GM12878 (cell line): ENCODE data around the gene XPNPEP3. TPM values are rescaled to one million over a fixed set of nuclear protein-coding genes. Genes with fewer than 3 reads are reported as not detected.

Source experiments
- BHLHE40 ChIP-seq, 2 experiments: fragments of 450-650 bp in 1 of 2; IDR thresholded peaks; 2 replicates each; pipeline ENCODE4 v1.6.1; 2011 to 2017; ENCODE audit warnings: low read depth in 2 of 2, borderline replicate concordance in 1 of 2, improper control_type of control experiment in 1 of 2, low read length in 1 of 2, mild to moderate bottlenecking in 1 of 2
- BMI1 ChIP-seq: fragments of 450-650 bp; IDR thresholded peaks from 2 replicates; pipeline ENCODE4 v1.6.1; 2016; ENCODE audit warnings: mild to moderate bottlenecking, moderate library complexity, borderline replicate concordance
- CUX1 ChIP-seq: IDR thresholded peaks from 2 replicates; pipeline ENCODE4 v1.6.1; 2012; ENCODE audit warnings: improper control_type of control experiment, low read depth, low read length; ENCODE audit not compliant: insufficient replicate concordance
- GABPA ChIP-seq: IDR thresholded peaks from 2 replicates; pipeline ENCODE4 v1.6.1; 2014; ENCODE audit warnings: antibody characterized with exemption, low read depth, mild to moderate bottlenecking, inconsistent platforms
- HSF1 ChIP-seq: fragments of 150-350 bp; IDR thresholded peaks from 2 replicates; pipeline ENCODE4 v1.6.1; 2014; ENCODE audit warnings: mild to moderate bottlenecking, low read depth, low read length
- KLF5 ChIP-seq: fragments of 450-650 bp; IDR thresholded peaks from 2 replicates; pipeline ENCODE4 v1.6.1; 2014; ENCODE audit warnings: mild to moderate bottlenecking; ENCODE audit not compliant: partially characterized antibody
- MTA3 ChIP-seq: IDR thresholded peaks from 2 replicates; pipeline ENCODE4 v1.6.1; 2012; ENCODE audit warnings: low read length, inconsistent platforms, borderline replicate concordance
- PAX5 ChIP-seq: IDR thresholded peaks from 2 replicates; pipeline ENCODE4 v1.6.1; 2011; ENCODE audit warnings: low read depth, low read length, borderline replicate concordance
- SIX5 ChIP-seq: IDR thresholded peaks from 2 replicates; pipeline ENCODE4 v1.6.1; 2011; ENCODE audit warnings: mild to moderate bottlenecking, low read depth, low read length, moderate library complexity; ENCODE audit not compliant: severe bottlenecking
- SUPT20H ChIP-seq: IDR thresholded peaks from 2 replicates; pipeline ENCODE4 v1.6.1; 2011; ENCODE audit warnings: low read depth, mild to moderate bottlenecking, low read length, moderate library complexity, borderline replicate concordance; ENCODE audit not compliant: control insufficient read depth
- WRNIP1 ChIP-seq: IDR thresholded peaks from 2 replicates; pipeline ENCODE4 v1.6.1; 2011; ENCODE audit warnings: low read depth, low read length, improper control_type of control experiment, borderline replicate concordance
- ZNF24 ChIP-seq: fragments of 450-650 bp; IDR thresholded peaks from 2 replicates; pipeline ENCODE4 v1.6.1; 2017; ENCODE audit warnings: antibody characterized with exemption, mild to moderate bottlenecking
- polyA plus RNA-seq, 11 experiments: library from polyadenylated mRNA; depleted of rRNA in 4 of 11; unstranded in 6 of 11; stranded (reverse) in 5 of 11; fragments of >200 nt; fragmentation: Nextera tagmentation in 4 of 11; fragmentation: Illumina TruSeq in 1 of 11; extraction: Ambion mirVana in 4 of 11; extraction: Trizol in 1 of 11; gene quantifications; 1 replicate in 1 of 11; 2 replicates in 10 of 11; pipeline versions ENCODE4 v1.2.1 to v1.2.3, GENCODE V29; 2011 to 2016; ENCODE audit warnings: inconsistent platforms in 2 of 11, missing spikeins in 2 of 11, low read depth in 1 of 11
- total RNA-seq, 4 experiments: library from RNA; depleted of rRNA in 3 of 4; stranded (reverse); fragments of >200 nt in 3 of 4; fragmentation: Illumina TruSeq in 1 of 4; extraction: Trizol in 1 of 4; gene quantifications; 2 replicates each; pipeline versions ENCODE4 v1.2.1 to v1.2.3, GENCODE V29; 2013 to 2021

The XPNPEP3 gene
- total and polyA plus RNA-seq, 10 of the 15 experiments (the other 5 are each of a cell fraction or from before 2014, with no cell fraction given): 6.7 to 19.9 (median 11.7) TPM

- TF ChIP-seq CUX1 (no peak), WRNIP1 (no peak), KLF5 (no peak), GABPA (no peak), ZNF24 (no peak), BHLHE40 (IDR thresholded peaks at IDR 0.05; ENCODE audit: borderline replicate concordance in 1 of 2, low read depth in 2 of 2, low read length in 1 of 2) (no peak), SUPT20H (no peak), HSF1 (no peak), PAX5 (no peak), BMI1 (no peak), MTA3 (no peak), SIX5 (no peak)
Observed at GRCh38 chr22:40932396-40932795, 75.4 kb downstream of the XPNPEP3 start (continued).
